Measurements from ENCODE around the gene ZSCAN1.

ZSCAN1 gene

DNA sequence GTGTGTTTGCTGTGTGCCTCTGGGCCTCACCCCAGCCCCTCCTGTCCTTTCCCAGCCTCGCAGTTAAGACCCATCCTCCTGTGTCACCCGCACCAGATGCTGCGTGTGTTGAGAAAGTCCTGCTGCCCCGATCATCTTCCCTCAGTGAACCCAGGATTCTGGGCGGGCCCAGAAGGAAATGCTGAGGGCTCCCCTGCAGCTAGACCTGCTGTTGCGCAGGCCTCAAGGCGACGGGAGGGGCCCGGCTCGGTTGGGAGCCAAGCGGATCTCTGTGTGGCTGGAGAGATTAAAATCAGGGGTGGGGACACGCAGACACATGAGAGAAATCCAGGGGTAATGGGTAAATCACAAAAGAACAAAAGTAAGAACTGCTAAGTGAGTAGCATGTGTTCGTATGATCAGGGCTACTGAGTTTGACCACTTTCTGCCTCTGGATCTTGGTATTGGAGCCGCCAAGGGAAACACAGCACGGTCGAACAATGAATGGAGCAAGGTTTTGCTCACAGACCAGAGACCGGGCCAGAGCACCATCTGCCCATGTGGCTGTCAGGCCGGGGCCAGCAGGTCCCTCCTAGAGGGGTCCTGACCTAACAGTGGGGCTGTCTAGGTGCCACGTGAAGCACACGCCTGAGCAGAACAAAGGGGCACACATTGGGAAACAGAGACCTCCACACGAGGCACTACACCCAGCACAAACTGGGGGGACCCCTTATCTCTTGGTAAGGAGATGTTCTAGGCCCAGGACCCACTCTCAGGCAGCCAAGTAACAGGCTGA is 7.1 kb downstream of the ZSCAN1 start:
- no peak overlapping the region for H3K4me3 ChIP-seq (ENCODE audit: low read length)
- TF ChIP-seq, protein P1, sequence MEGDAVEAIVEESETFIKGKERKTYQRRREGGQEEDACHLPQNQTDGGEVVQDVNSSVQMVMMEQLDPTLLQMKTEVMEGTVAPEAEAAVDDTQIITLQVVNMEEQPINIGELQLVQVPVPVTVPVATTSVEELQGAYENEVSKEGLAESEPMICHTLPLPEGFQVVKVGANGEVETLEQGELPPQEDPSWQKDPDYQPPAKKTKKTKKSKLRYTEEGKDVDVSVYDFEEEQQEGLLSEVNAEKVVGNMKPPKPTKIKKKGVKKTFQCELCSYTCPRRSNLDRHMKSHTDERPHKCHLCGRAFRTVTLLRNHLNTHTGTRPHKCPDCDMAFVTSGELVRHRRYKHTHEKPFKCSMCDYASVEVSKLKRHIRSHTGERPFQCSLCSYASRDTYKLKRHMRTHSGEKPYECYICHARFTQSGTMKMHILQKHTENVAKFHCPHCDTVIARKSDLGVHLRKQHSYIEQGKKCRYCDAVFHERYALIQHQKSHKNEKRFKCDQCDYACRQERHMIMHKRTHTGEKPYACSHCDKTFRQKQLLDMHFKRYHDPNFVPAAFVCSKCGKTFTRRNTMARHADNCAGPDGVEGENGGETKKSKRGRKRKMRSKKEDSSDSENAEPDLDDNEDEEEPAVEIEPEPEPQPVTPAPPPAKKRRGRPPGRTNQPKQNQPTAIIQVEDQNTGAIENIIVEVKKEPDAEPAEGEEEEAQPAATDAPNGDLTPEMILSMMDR (conservative IDR thresholded peaks at IDR 0.05; ENCODE audit: low read length) = no peak
- DNase-seq (ENCODE audit: low read depth) = no peak

DNA sequence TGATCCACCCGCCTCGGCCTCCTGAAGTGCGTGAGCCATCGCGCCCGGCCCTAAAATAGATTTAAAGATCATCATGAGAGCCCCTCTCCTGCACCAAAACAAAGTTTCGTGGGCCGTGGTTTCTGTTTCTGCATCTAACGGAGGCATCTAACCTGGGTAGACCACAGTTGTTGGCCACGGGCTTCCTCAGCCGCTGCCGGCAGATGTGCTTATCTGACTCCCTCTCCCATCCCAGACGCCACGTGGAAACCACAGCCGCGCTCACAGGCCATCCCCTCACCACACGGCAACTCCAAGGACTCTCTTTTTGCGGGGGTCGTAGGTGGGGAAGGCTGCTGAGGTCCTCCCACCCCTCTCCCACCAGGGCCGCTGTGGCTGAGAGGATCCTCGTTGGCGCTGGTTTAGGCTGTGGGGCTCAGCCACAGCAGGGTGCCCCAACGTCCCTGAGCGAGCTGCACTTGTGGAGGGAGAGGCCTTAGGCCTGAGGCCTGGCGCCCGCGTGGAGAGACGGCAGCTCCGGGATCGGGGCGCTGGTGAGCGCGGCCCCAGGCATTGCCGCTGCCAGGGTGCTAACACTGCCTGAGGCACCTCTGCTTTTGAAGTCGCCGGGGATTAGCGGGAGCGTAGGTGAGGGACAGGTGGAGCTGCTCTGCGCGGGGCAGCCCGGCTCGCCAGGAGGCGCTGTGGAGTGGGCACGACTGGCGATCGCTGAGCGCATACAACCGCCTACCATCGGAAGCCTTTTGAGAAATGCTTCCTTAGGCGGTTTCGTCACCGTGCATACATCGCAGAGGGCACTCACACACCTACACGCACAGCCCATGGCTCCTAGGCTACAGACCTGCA is 8.9 kb downstream of the ZSCAN1 start:
- no peak overlapping the region for H3K4me3 ChIP-seq (ENCODE audit: low read length)

GRCh38 chr19:58044391-58044790 is 10.6 kb downstream of the ZSCAN1 start:
- no peak for DNase-seq (ENCODE audit: low read depth)

More for the DNA sequence above, 8.9 kb downstream of the ZSCAN1 start:
- DNase-seq (ENCODE audit: low read depth) = no peak
- TF ChIP-seq, protein P1 (conservative IDR thresholded peaks at IDR 0.05; ENCODE audit: low read length) = no peak

GRCh38 chr19:58044886-58045285 is 11.1 kb downstream of the ZSCAN1 start:
- no peak overlapping the region for H3K4me3 ChIP-seq (ENCODE audit: low read length)
- TF ChIP-seq, protein P1 (conservative IDR thresholded peaks at IDR 0.05; ENCODE audit: low read length) = no peak
- DNase-seq (ENCODE audit: low read depth) = no peak

More at GRCh38 chr19:58044391-58044790, 10.6 kb downstream of the ZSCAN1 start:
- TF ChIP-seq, protein P1 (conservative IDR thresholded peaks at IDR 0.05; ENCODE audit: low read length) = no peak
- no peak overlapping the region for H3K4me3 ChIP-seq (ENCODE audit: low read length)

GRCh38 chr19:58045411-58046050 is 11.7 kb downstream of the ZSCAN1 start:
- H3K4me3 ChIP-seq (ENCODE audit: low read length) = no peak overlapping the region
- TF ChIP-seq, protein P1 (conservative IDR thresholded peaks at IDR 0.05; ENCODE audit: low read length) = no peak
- no peak for DNase-seq (ENCODE audit: low read depth)

GRCh38 chr19:58046856-58047255 is 13.0 kb downstream of the ZSCAN1 start:
- no peak overlapping the region for H3K4me3 ChIP-seq (ENCODE audit: low read length)
- DNase-seq (ENCODE audit: low read depth) = no peak
- TF ChIP-seq, protein P1 (conservative IDR thresholded peaks at IDR 0.05; ENCODE audit: low read length) = no peak

Data from AG10803 (cell line).